Mesodermal cell (in vitro differentiated cells): ENCODE data around the gene DEAF1.
"Not testable (repeated sequence)": the region's sequence is repeated elsewhere in the genome, so short reads cannot be mapped to it uniquely, and the experiment has no call there.

Experiments
- H3K27ac ChIP-seq: 2 replicates; pipeline ENCODE4 v1.7.0; 2013; ENCODE audit warnings: mild to moderate bottlenecking, low read depth, low read length, moderate library complexity; ENCODE audit not compliant: severe bottlenecking
- H3K36me3 ChIP-seq: 2 replicates; pipeline ENCODE4 v1.7.1; 2013; ENCODE audit warnings: mild to moderate bottlenecking, low read length, moderate library complexity; ENCODE audit not compliant: control insufficient read depth, insufficient read depth
- H3K4me1 ChIP-seq: one replicate; pipeline ENCODE4 v1.7.1; 2013; ENCODE audit warnings: mild to moderate bottlenecking, low read length; ENCODE audit not compliant: insufficient read depth, control insufficient read depth, poor library complexity, severe bottlenecking
- H3K4me3 ChIP-seq: 2 replicates; pipeline ENCODE4 v1.7.0; 2013; ENCODE audit warnings: low read length, control low read depth, mild to moderate bottlenecking; ENCODE audit not compliant: insufficient read depth, poor library complexity, severe bottlenecking; ENCODE audit errors: extremely low read depth
- H3K9me3 ChIP-seq: 2 replicates; pipeline ENCODE4 v1.7.1; 2013; ENCODE audit warnings: mild to moderate bottlenecking, low read length, moderate library complexity; ENCODE audit not compliant: control insufficient read depth
- WGBS, 2 experiments: methylation state at CpG; one replicate each; pipeline ENCODE4 v1.1.5; 2013; ENCODE audit warnings: missing lambda C conversion rate in 2 of 2; ENCODE audit not compliant: insufficient coverage in 2 of 2; 5-methylcytosine and 5-hydroxymethylcytosine counted together

Gene DEAF1

DNA sequence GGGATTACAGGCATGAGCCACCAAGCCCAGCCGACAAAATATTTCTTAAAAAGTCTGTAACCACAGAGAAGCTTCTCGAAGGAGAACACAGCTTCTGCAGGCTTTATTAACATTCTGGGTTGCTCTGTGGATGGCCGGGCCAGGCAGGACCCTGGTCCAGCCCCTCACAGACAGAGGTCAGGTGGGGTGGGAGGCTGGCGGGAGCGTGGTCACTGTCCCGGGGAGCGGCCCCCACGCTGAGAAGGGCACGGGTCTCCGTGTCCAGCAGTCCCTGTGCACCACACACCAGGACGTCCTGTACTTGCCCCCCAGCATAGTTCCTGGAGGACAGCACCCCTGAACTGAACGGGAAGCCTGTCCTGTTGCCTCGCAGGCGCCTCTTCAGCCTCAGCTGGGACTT lies 38.6 kb downstream of the DEAF1 start:
- Histone ChIP-seq H3K9me3 (no peaks in the 10 kb centered on the region), H3K36me3 (peaks cover 77% of the 10 kb centered on the region), H3K4me3 (no peak overlapping the region), H3K27ac (no peak overlapping the region), H3K4me1 (no peaks in the 10 kb centered on the region)
- WGBS, 2 experiments: 94 to 97% methylated on average over 13 to 14 of the region's 14 CpGs

DNA sequence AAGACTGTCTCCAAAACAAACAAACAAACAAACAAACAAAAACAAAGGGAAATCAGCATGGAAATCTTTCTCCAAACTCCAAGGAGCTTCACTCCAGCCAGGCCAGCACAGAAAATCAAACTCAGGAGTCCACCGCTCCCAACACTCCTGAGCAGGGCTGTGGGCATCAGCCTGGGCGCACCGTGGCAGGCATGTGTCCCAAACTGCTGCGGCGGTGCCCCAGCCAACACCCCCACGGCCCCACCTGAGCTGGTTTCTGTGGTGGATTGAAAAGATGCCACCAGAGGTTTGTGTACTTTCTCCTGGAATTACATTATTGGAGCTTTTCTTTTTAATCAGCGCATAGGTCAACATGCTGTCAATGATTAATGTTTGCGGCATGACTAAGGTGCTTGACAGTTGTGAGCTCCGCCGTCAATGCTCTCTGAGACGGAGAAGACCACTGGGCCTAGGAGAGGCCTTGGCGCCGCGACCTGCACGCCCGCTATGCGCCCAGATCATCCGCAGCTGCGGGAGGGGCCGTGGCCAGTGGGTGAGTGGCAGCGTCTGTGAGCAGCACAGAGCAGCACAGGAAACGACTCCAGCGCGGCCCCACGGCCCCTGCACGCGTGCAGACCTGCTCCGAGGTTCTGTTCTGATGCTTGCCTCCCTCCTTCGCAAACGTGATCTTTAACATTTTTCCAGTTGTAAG lies 39.8 kb downstream of the DEAF1 start:
- H3K9me3 ChIP-seq: no peaks in the 10 kb centered on the region
- H3K27ac ChIP-seq: no peak overlapping the region
- H3K36me3 ChIP-seq: peaks cover 75% of the 10 kb centered on the region
- no peak overlapping the region for H3K4me3 ChIP-seq
- H3K4me1 ChIP-seq: peaks cover 3% of the 10 kb centered on the region
- 95 to 96% methylated on average over 20 to 23 of the region's 30 CpGs for WGBS, 2 experiments

DNA sequence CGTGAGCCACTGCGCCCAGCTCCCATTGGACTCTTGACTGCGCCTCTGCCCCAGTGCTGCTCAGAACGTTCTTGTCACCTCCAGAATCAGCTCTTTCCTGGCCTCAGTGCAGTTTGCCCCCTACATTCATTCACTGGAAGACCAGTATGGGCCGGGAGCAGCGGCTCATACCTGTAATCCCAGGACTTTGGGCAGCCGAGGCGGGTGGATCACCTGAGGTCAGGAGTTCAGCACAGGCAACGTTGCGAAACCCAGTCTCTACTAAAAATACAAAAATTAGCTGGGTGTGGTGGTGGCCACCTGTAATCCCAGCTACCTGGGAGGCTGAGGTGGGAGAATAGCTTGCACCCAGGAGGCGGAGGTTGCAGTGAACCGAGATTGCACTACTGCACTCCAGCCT lies 40.6 kb downstream of the DEAF1 start:
- 92 to 95% methylated on average over 9 to 12 of the region's 12 CpGs for WGBS, 2 experiments
- H3K36me3 ChIP-seq: peaks cover 75% of the 10 kb centered on the region

DNA sequence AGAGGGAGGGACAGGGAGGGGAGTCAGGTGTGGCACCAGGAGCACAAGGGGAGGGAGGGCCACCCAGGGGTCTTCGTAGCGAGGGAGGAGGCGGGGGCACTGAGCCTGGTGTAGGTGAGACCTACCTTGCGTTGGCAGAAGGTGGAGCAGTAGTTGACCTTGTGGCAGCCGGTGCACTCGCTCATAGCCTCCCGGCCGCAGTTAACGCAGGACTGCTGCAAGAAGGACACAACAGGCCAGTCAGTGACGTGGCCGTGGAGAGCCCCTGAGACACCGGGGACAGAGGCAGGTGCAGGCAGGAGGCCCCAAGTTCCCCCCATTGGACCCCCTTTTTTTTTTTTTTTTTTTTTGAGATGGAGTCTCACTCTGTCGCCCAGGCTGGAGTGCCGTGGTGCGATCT lies 41.2 kb downstream of the DEAF1 start:
- Histone ChIP-seq H3K36me3 (peaks cover 75% of the 10 kb centered on the region), H3K4me1 (peaks cover 3% of the 10 kb centered on the region), H3K9me3 (no peaks in the 10 kb centered on the region), H3K27ac (no peak overlapping the region), H3K4me3 (no peak overlapping the region)
- WGBS, 2 experiments: 92 to 100% methylated on average over 9 to 13 of the region's 15 CpGs

More for the DNA sequence above, 40.6 kb downstream of the DEAF1 start:
- H3K27ac ChIP-seq, H3K4me3 ChIP-seq, H3K9me3 ChIP-seq, H3K4me1 ChIP-seq: not testable (repeated sequence)

DNA sequence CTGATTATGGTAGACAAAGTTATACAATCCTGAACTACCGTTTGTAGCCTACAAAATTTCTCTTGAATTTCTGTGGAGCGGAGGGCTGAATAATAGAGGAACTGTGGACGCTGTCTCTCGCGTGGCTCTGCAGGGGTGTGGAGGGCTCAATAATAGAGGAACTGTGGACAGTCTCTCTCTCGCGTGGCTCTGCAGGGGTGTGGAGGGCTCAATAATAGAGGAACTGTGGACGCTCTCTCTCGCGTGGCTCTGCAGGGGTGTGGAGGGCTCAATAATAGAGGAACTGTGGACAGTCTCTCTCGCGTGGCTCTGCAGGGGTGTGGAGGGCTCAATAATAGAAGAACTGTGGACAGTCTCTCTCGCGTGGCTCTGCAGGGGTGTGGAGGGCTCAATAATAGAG lies 41.9 kb downstream of the DEAF1 start:
- not testable (repeated sequence) for H3K9me3 ChIP-seq, H3K27ac ChIP-seq, H3K4me3 ChIP-seq, H3K4me1 ChIP-seq
- 98 to 100% methylated on average over 12 to 14 of the region's 14 CpGs for WGBS, 2 experiments
- H3K36me3 ChIP-seq: peaks cover 76% of the 10 kb centered on the region

DNA sequence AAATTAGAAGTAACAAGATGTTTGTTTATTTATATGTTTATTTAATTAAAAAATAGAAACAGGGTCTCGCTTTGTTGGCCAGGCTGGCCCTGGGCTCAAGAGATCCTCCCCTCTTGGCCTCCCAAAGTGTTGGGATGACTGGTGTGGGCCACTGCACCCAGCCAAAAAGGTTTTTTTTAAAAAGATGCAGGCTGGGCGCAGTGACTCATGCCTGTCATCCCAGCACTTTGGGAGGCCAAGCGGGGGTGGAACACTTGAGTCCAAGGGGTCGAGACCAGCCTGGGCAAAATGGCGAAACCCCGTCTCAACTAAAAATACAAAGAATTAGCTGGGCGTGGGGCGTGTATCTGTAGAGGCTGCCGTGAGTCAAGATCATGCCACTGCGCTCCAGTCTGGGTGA lies 44.5 kb downstream of the DEAF1 start:
- no peak overlapping the region for H3K4me3 ChIP-seq
- peaks cover 76% of the 10 kb centered on the region for H3K36me3 ChIP-seq
- H3K9me3 ChIP-seq: no peaks in the 10 kb centered on the region
- WGBS, 2 experiments: 96% methylated on average over 9 to 10 of the region's 10 CpGs
- H3K27ac ChIP-seq: no peak overlapping the region
- H3K4me1 ChIP-seq: peaks cover 3% of the 10 kb centered on the region

DNA sequence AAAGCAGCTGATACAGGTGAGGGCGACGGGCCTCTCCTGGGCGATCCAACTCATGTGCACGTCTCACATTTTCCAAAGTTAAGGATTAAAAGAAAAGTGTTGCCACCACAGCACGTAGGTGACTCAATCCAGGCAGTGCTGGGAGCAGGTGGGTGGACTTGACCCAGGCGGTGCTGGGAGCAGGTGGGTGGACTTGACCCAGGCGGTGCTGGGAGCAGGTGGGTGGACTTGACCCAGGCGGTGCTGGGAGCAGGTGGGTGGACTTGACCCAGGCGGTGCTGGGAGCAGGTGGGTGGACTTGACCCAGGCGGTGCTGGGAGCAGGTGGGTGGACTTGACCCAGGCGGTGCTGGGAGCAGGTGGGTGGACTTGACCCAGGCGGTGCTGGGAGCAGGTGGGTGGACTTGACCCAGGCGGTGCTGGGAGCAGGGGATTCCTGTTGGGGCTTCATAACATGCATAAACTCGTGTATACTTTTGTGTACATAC lies 47.3 kb downstream of the DEAF1 start:
- 98 to 100% methylated on average over 5 of the region's 14 CpGs for WGBS, 2 experiments
- not testable (repeated sequence) for H3K9me3 ChIP-seq, H3K4me1 ChIP-seq, H3K27ac ChIP-seq, H3K4me3 ChIP-seq
- H3K36me3 ChIP-seq: peaks cover 70% of the 10 kb centered on the region

DNA sequence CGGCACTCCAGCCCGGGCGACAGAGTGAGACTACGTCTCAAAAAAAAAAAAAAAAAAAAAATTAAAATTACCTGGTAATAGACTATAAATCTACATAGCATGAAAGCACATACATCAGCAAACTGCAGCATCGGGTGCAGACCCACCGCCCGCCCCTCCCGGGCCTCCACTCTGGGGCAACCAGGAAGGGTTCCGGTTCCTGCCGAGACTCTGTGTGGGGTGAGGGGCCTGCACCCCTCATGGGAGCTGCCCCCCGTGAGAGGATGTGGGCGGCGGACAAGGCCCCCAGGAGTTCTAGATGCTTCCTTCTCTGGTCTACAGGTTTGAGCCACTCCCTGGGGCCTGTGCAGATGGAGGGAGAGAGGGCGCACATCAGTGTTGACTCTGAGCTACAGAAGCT lies 48.8 kb downstream of the DEAF1 start:
- WGBS, 2 experiments: 90 to 98% methylated on average over 2 to 8 of the region's 14 CpGs
- H3K4me3 ChIP-seq: no peak overlapping the region
- no peak overlapping the region for H3K27ac ChIP-seq
- H3K9me3 ChIP-seq: no peaks in the 10 kb centered on the region
- peaks cover 57% of the 10 kb centered on the region for H3K36me3 ChIP-seq
- peaks cover 3% of the 10 kb centered on the region for H3K4me1 ChIP-seq

DNA sequence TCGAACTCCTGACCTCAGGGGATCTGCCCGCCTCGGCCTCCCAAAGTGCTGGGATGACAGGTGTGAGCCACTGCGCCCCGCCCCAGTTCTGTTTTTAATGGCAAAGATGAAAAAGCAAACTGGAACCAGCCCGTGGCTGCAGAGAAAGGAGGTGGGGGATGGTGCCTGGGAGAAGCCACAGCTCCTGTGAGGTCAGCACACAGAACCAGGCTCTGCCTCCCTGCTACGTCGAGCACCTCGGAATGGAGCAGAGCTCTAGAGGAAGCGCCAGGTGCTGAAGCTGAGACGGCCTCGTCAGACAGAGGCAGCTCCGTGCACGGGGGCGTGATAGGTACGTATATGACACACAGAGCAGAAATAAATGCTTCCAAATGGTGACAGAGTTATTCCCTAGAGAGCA lies 49.5 kb downstream of the DEAF1 start:
- H3K36me3 ChIP-seq: peaks cover 52% of the 10 kb centered on the region
- H3K27ac ChIP-seq: no peak overlapping the region
- no peaks in the 10 kb centered on the region for H3K9me3 ChIP-seq
- no peak overlapping the region for H3K4me3 ChIP-seq
- no peaks in the 10 kb centered on the region for H3K4me1 ChIP-seq
- WGBS, 2 experiments: 93% methylated on average over 16 of the region's 16 CpGs

DNA sequence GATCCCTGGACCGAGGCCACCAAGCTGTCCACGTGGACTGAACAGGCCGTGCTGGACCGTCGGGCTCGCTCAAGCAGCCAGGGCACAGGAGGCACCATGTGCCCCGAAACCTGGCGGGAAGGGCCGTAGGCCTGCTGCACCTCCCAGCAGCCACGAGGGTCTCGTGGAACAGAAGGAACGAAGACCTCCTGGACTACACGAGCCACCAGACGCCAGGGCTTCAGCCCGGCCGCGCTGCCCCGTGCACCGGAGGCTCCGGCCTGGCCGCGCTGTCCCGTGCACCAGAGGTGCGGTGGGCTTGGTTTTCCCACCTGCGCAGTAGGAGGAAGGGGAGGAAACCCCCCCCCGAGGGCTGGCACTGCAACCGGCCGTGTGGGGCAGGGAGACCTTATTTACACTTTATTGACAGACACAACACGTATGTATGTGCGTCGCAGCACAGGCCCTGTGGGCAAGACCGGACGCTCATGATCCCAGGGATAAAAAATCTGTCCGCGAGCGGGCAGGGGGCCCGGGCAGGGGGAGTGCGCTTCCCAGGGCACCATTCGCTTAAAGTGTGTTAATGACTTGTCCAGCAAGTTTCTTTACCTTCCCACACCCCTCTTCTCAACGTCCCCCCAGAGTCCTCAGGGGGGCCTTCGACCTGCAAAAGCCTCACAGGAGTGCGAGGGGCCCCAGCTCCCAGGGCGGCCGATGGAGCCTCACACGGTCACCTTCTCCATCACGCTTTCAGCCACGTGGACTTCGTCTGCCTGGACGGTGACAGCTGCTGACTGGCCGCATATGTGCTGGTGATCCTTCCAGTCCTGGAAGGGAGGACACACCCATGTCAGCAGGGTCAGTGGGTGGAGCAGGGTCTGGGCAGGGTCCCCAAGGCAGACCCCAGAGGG lies 50.9 kb downstream of the DEAF1 start:
- Histone ChIP-seq H3K27ac (no peak overlapping the region), H3K4me3 (no peak overlapping the region), H3K4me1 (peaks cover under 1% of the 10 kb centered on the region), H3K36me3 (peaks cover 38% of the 10 kb centered on the region), H3K9me3 (no peaks in the 10 kb centered on the region)
- 95% methylated on average over 48 of the region's 50 CpGs for WGBS, 2 experiments

DNA sequence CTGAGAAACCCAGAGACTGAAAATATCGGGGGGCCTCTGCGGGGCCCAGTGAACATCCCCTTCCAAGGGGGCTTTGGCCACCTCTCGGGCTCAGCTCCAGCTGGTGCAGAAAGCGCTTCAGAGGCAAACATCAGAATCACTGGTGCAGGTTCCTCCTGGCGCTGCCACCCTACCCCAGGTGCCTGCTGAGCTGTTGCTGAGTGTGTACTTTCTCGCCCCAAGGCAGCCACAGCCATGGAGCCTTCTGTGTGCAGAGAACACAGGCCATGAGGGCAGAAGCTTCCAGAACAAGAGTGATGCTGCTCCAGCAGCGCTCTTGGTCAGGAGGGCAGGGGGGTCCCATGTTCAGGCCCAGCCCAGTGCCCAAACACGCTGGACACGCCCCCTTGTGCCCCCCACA lies 51.7 kb downstream of the DEAF1 start:
- whole genome bisulfite sequencing, 2 experiments: 97 to 100% methylated on average over 7 to 9 of the region's 9 CpGs
- no peak overlapping the region for H3K4me3 ChIP-seq
- H3K9me3 ChIP-seq: no peaks in the 10 kb centered on the region
- no peak overlapping the region for H3K27ac ChIP-seq
- peaks cover 8% of the 10 kb centered on the region for H3K4me1 ChIP-seq
- peaks cover 31% of the 10 kb centered on the region for H3K36me3 ChIP-seq
